Kidney tubule cell (primary cell): ENCODE measurements around the gene BHLHE40.

Experiments
- DNase-seq: peaks from one replicate; pipeline ENCODE4 v3.0.0-alpha.2; 2018; ENCODE audit warnings: low spot score

BHLHE40 gene

GRCh38 chr3:5021116-5022092, 42.2 kb downstream of the BHLHE40 start:
- DNase-seq, result peak; percentile 93

DNA sequence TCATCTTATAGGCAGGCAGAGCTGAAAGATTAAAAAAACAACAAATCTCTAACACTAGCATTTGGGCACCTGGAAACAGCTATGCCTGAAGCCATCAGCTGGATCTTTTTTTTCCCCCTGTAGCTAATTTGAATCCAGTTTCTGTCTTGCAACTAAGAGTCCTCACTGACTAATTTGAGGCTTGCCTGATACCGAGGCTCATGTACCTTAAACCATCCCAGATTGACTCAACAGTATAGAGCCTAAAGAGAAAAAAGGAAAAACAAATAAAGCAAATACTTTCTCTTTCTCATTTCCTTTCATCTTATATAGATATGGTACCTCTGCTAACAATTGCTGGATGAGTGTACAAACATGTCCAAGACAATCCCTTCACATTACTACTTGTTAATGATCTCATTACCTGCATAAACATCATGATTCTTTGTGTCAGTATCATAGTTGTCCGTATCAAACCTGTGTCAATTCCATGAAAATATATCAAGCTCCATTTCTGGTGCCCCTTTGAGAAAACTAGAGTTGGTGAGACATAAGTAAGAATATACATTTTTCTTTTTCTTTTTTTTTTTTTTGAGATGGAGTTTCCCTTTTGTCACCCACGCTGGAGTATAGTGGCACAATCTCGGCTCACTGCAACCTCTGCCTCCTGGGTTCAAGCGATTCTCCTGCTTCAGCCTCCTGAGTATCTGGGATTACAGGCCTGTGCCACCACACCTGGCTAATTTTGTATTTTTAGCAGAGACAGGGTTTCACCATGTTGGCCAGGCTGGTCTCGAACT, 43.1 kb downstream of the BHLHE40 start:
- DNase-seq, result peak; percentile 70

DNA sequence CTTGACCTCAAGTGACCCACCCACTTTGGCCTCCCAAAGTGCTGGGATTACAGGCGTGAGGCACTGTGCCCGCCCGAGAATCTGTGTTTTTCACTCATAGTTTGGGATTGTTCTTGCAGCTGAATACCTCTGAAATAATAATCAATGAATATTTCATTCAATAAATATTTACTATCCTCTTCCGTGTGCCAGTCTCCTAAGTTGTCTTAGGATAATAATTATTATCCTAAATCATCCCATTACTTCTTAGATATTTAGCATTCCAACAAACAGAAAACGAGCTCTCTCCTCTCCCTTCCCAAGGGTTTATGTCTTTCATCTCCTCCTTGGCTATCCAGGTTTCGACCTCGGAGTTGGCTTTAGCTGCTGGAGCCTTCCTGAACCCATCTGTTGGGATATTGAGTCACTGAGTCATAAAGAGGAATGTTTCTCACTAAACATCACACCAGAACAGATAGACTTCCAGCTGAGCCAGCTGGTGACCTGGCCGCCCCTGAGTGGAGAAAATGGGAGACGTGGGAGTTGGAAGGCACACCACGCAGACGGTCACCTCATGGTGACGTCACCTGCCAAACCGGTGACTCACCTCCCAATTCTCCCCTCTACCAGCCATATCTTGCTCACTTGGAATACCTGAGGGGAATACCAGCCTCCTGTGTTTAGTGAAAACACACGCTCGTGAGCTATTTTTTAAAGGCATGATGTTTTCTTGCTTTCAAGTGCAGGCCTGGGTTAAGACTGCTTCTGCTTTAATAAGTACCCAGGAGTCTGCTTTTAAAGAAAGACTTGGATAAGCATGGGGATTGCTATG, 43.9 kb downstream of the BHLHE40 start:
- DNase-seq, result peak; percentile 100

GRCh38 chr3:5023777-5024346, 44.6 kb downstream of the BHLHE40 start:
- no peak for DNase-seq

DNA sequence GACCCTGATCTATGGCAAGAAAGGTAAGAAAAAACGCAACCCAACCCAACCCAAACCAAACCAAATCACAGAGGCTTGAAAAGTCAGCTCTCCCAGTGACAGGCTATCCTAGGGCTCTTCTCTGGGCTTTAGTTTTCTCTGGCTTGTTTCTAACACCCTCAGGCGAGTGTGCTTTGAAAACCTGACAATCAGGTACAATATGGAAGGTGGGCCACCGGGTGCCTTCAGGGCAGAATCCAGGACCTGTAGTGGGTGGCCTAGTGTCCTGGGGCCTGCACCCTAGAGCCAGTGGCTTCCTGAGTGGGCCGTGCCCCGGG, 46.8 kb downstream of the BHLHE40 start:
- DNase-seq, result no peak

GRCh38 chr3:5029715-5030114, 50.5 kb downstream of the BHLHE40 start:
- DNase-seq, result no peak

DNA sequence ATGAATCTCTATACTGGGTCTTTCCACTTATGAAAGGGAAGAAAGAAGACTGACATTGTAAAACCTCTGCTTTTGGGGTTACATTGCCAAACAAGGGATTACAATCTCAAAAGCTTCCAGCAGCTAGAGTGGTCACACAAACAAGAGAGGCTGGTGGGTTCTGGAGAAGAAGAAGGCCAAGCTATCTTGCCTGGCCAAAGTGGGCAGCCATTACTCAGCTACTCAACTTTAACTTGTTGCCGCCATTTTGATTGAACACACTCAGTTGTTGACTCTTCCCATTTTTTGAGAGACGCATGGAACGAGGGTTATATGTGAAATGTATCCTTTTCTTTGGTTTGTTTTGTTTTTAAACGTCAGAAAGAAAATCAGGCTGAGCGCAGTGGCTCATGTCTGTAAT, 50.9 kb downstream of the BHLHE40 start:
- no peak for DNase-seq

- DNase-seq, result no peak
Observed at GRCh38 chr3:5032844-5033243, 53.6 kb downstream of the BHLHE40 start.
